ENCODE measurements around the gene RPL10L.

The RPL10L gene

DNA sequence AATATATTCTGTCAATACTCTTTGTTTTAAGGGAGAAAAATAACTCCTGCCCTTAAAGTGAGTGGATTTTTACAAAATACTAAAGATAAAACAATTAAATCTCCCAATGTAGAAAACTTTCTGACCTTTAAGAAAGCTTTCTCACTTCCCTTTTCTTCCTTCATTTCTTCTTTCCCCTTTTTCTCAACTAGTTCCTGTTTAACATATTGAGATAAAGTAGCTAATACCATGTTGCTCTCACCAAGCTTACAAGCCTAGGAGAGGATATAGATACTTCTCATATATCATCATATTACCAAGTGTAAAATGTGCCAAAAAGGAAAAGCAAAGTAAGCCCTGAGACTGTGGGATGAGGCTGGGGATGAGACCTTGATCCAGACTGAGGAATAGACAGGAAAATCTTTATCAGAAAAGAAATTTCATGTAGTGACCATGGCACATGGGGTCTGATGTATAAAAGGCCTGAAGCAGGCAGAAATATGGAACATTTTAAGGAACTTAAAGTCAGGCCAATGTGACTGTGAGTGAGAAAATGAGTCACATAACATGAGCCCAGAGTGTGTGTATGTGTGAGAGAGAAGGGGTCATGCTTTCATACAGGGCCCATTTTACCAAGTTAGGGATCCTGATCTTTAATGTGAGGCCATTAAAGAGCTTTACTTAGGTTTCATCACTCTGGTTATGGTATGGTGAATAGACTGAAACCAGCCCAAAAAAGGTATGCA lies 1.6 kb upstream of the RPL10L start:
- Histone ChIP-seq H3F3A (ENCODE audit: control insufficient read depth, insufficient read depth) (no peaks in the 10 kb centered on the region), H3K27me3 (ENCODE audit: control insufficient read depth, low read length) (no peaks in the 10 kb centered on the region), H3K79me2 (ENCODE audit: control insufficient read depth, low read length) (no peaks in the 10 kb centered on the region), H4K20me1 (ENCODE audit: control insufficient read depth, insufficient read depth, low read depth, low read length) (no peaks in the 10 kb centered on the region), H3K4me3 (ENCODE audit: low read length) (no peak overlapping the region), H3K4me2 (ENCODE audit: low read length) (no peak overlapping the region), H3K9me3 (ENCODE audit: control insufficient read depth, insufficient read depth, low read length) (peaks cover 2% of the 10 kb centered on the region; the same call in 1 of the 2 replicates), H3K27ac (ENCODE audit: low read depth, low read length) (no peak overlapping the region), H3K36me3 (ENCODE audit: control insufficient read depth, low read length) (no peaks in the 10 kb centered on the region), H3K9me2 (replicated peaks; ENCODE audit: control insufficient read depth, low read length) (no peaks in the 10 kb centered on the region), H3K4me1 (ENCODE audit: control insufficient read depth, low read length) (no peaks in the 10 kb centered on the region)
- TF ChIP-seq EZH2phosphoT487 (IDR thresholded peaks at IDR 0.05; ENCODE audit: borderline replicate concordance, low read length), result no peak
- TF ChIP-seq, protein P1, sequence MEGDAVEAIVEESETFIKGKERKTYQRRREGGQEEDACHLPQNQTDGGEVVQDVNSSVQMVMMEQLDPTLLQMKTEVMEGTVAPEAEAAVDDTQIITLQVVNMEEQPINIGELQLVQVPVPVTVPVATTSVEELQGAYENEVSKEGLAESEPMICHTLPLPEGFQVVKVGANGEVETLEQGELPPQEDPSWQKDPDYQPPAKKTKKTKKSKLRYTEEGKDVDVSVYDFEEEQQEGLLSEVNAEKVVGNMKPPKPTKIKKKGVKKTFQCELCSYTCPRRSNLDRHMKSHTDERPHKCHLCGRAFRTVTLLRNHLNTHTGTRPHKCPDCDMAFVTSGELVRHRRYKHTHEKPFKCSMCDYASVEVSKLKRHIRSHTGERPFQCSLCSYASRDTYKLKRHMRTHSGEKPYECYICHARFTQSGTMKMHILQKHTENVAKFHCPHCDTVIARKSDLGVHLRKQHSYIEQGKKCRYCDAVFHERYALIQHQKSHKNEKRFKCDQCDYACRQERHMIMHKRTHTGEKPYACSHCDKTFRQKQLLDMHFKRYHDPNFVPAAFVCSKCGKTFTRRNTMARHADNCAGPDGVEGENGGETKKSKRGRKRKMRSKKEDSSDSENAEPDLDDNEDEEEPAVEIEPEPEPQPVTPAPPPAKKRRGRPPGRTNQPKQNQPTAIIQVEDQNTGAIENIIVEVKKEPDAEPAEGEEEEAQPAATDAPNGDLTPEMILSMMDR (IDR thresholded peaks at IDR 0.05; ENCODE audit: low read depth, low read length, poor library complexity, severe bottlenecking), result no peak

DNA sequence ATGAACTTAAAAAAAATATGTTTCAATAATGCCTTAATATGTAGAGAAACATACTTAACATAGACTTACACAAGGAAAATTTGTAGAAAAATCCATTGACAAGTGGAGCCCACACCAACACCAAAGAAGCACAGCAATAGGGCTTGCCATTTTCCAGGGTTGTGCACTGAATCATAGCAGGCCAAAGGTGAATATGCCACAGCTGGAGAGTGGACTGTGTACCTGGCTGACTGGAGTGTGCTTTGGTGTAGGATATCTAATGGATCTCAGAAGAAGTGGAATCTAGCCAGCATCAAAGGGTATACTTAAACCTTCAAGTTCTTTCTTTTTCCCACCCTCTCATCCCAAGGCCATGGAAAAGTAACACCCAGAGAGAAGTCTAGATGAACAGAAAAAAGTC lies 4.8 kb downstream of the RPL10L start:
- Histone ChIP-seq H3K9me2 (replicated peaks; ENCODE audit: control insufficient read depth, low read length) (no peaks in the 10 kb centered on the region), H3K4me1 (ENCODE audit: control insufficient read depth, low read length) (no peaks in the 10 kb centered on the region), H3K27me3 (ENCODE audit: control insufficient read depth, low read length) (no peaks in the 10 kb centered on the region), H3F3A (ENCODE audit: control insufficient read depth, insufficient read depth) (no peaks in the 10 kb centered on the region), H3K36me3 (ENCODE audit: control insufficient read depth, low read length) (no peaks in the 10 kb centered on the region), H3K9me3 (ENCODE audit: control insufficient read depth, insufficient read depth, low read length) (peaks cover 1% of the 10 kb centered on the region; the same call in 1 of the 2 replicates), H4K20me1 (ENCODE audit: control insufficient read depth, insufficient read depth, low read depth, low read length) (no peaks in the 10 kb centered on the region), H3K4me2 (ENCODE audit: low read length) (no peak overlapping the region), H3K4me3 (ENCODE audit: low read length) (no peak overlapping the region), H3K79me2 (ENCODE audit: control insufficient read depth, low read length) (no peaks in the 10 kb centered on the region), H3K27ac (ENCODE audit: low read depth, low read length) (no peak overlapping the region)
- TF ChIP-seq, protein P1 (IDR thresholded peaks at IDR 0.05; ENCODE audit: low read depth, low read length, poor library complexity, severe bottlenecking), result no peak
- no peak for TF ChIP-seq EZH2phosphoT487 (IDR thresholded peaks at IDR 0.05; ENCODE audit: borderline replicate concordance, low read length)

DNA sequence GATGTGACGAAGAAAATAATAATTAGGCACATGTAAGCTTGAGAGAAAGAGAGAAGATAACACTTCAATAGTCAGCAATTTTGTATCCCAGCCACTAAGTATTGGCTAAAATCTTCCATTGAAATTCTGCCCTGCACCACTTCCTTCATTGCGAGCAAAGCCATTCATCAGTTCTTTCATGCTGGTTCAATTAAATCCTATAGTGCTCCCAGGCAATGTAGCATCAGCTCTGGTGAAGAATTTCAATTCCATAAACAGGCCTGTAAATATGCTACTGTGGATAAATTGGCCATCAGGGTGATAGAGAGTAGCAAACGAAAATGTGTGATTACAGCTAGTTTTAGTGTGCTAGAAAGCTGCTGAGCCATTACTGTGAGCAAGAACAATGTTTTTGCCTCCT lies 24.7 kb downstream of the RPL10L start:
- no peaks in the 10 kb centered on the region for H3K27me3 ChIP-seq (ENCODE audit: control insufficient read depth, low read length)
- no peaks in the 10 kb centered on the region for H3K9me3 ChIP-seq (ENCODE audit: control insufficient read depth, insufficient read depth, low read length)
- H3K79me2 ChIP-seq (ENCODE audit: control insufficient read depth, low read length), result no peaks in the 10 kb centered on the region
- no peaks in the 10 kb centered on the region for H3K9me2 ChIP-seq (replicated peaks; ENCODE audit: control insufficient read depth, low read length)
- H4K20me1 ChIP-seq (ENCODE audit: control insufficient read depth, insufficient read depth, low read depth, low read length), result no peaks in the 10 kb centered on the region
- no peak overlapping the region for H3K4me2 ChIP-seq (ENCODE audit: low read length)
- H3K4me1 ChIP-seq (ENCODE audit: control insufficient read depth, low read length), result no peaks in the 10 kb centered on the region
- H3K27ac ChIP-seq (ENCODE audit: low read depth, low read length), result no peak overlapping the region
- no peaks in the 10 kb centered on the region for H3F3A ChIP-seq (ENCODE audit: control insufficient read depth, insufficient read depth)
- H3K4me3 ChIP-seq (ENCODE audit: low read length), result no peak overlapping the region
- H3K36me3 ChIP-seq (ENCODE audit: control insufficient read depth, low read length), result no peaks in the 10 kb centered on the region
- TF ChIP-seq, protein P1 (IDR thresholded peaks at IDR 0.05; ENCODE audit: low read depth, low read length, poor library complexity, severe bottlenecking), result no peak
- TF ChIP-seq EZH2phosphoT487 (IDR thresholded peaks at IDR 0.05; ENCODE audit: borderline replicate concordance, low read length), result no peak

Measured in DOHH2 (cell line).